Loucy (cell line): ENCODE data around the gene DENND6B.

ENCODE experiments used
- EZH2phosphoT487 ChIP-seq: fragments of 200-600 bp; IDR thresholded peaks from 2 replicates; pipeline ENCODE4 v1.6.1; 2018; ENCODE audit warnings: antibody characterized with exemption, mild to moderate bottlenecking, moderate library complexity, borderline replicate concordance
- TF ChIP-seq, protein P1 (sequence below): fragments of 200-600 bp; sonication (generic); conservative IDR thresholded peaks from 2 replicates; pipeline ENCODE4 v1.5.1; 2014; ENCODE audit warnings: mild to moderate bottlenecking, antibody characterized with exemption, low read length

DNA sequence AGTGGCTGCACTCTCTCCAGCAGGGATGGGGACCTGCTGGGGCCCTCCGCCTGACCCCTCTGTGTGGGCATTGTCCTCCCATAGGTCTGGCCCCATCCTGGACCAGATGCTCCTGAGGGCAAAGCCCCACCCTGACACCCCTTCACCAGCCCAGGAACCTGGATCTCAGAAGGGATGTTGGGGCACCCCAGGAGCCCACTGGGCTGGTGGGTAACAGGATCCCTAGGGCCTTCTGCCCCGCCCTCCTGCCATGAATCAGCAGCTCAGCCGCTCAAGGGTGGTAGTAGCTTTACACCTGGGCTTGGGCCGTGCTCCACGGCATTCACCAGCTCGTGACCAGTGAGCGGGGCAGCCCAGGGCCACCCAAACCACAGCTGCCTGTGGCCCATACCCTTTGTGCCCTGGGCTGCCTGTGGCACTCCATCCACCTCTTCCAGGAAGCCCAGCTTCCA, 64.3 kb downstream of the DENND6B start:
- TF ChIP-seq, protein P1, sequence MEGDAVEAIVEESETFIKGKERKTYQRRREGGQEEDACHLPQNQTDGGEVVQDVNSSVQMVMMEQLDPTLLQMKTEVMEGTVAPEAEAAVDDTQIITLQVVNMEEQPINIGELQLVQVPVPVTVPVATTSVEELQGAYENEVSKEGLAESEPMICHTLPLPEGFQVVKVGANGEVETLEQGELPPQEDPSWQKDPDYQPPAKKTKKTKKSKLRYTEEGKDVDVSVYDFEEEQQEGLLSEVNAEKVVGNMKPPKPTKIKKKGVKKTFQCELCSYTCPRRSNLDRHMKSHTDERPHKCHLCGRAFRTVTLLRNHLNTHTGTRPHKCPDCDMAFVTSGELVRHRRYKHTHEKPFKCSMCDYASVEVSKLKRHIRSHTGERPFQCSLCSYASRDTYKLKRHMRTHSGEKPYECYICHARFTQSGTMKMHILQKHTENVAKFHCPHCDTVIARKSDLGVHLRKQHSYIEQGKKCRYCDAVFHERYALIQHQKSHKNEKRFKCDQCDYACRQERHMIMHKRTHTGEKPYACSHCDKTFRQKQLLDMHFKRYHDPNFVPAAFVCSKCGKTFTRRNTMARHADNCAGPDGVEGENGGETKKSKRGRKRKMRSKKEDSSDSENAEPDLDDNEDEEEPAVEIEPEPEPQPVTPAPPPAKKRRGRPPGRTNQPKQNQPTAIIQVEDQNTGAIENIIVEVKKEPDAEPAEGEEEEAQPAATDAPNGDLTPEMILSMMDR: no peak
- no peak for TF ChIP-seq EZH2phosphoT487
